SK-MEL-5 (cell line): Measurements from ENCODE around the gene TNNT3. TPM values are rescaled to one million over a fixed set of nuclear protein-coding genes. Genes with fewer than 3 reads are reported as not detected.
"Not testable (repeated sequence)": the region's sequence is repeated elsewhere in the genome, so short reads cannot be mapped to it uniquely, and the experiment has no call there.

Source experiments
- DNase-seq: peaks from one replicate; pipeline ENCODE4 v3.0.0-alpha.2; 2016; ENCODE audit warnings: low read depth, low spot score
- in situ Hi-C: cut with HindIII; loops from 2 replicates; pipeline ENCODE4 v1.10.0; 2016; ENCODE audit warnings: low sequenced_read_pairs, high pct_unique_total_duplicates, low pct_unique_long_range_greater_than_20kb
- total RNA-seq: library from RNA; depleted of rRNA; stranded (reverse); fragments of >200 nt; shearing (Covaris generic); gene quantifications from 2 replicates; pipeline ENCODE4 v1.2.3, GENCODE V29; 2014

The TNNT3 gene
- total RNA-seq, 1 experiment from 2014 or later = not detected

DNA sequence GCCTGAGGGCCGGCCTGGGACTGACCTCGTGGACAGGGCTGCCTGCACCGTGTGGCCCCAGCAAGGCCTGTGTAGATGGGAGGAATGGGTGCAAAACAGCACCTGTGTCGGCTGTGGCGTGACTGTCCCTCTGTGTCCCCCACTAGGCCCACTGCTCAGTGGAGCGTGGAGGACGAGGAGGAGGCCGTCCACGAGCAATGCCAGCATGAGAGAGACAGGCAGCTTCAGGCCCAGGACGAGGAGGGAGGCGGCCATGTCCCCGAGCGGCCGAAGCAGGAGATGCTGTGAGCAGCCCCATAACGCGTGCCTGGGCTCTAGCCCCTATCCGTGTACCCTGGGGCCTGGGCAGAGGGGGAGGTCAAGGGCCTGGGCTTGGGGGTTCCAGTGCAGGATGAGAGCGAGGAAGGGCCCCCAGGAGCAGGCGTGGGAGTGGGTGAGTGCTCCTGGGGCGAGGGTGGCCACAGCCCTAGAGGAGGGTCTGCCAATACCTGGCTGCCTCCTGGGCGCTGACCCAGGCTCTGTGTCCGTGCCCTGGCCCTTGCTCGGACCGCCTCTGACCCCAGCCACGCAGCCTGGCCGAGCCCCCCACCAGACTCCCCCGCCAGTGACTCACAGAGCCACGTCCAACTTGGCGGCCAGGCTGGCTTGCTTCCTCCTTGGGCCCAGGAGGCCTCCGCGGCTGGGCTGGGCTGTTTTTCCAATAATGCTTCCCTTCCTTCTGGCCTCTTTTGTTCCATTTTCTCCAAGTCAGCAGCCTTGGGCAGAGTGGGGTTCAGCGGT lies 39.4 kb upstream of the TNNT3 start:
- in situ Hi-C loops = no loop called here
- DNase-seq = no peak

DNA sequence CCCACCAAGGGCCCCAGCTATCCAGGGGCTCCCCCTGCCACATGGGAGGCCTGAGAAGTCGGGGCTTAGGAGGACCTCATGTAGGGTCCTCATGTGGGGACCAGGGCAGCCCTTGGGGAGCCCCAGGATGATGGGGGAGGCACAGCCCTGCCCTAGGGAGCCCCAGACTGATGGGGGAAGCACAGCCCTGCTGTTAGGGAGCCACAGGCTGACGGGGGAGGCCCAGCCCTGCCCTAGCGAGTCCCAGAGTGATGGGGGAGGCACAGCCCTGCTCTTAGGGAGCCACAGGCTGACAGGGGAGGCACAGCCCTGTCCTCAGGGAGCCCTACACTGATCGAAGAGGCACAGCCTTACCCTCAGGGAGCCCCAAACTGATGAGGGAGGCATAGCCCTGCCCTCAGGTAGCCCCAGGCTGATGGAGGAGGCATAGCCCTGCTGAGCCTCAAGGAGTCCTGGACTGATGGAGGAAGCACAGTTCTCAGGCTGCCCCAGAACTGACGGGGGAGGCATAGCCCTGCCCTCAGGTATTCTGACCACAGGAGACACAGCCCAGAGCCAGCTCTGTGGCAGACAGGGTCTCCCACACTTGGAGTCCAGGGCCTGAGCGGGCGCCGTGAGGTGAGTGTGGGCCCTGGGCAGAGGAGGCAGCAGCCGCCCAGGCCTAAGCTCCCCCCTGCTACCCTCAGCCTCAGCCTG lies 38.6 kb upstream of the TNNT3 start:
- in situ Hi-C loops = no loop called here

GRCh38 chr11:1881442-1882264 lies 37.9 kb upstream of the TNNT3 start:
- in situ Hi-C loops = no loop called here
- DNase-seq = no peak

More for the DNA sequence above, 38.6 kb upstream of the TNNT3 start:
- no peak for DNase-seq

- DNase-seq = peak; percentile 75
- in situ Hi-C loops = no loop called here
Measured at GRCh38 chr11:1882265-1883238, 37.0 kb upstream of the TNNT3 start.

- no peak for DNase-seq
- in situ Hi-C loops = no loop called here
Measured at GRCh38 chr11:1883346-1884302, 35.9 kb upstream of the TNNT3 start.

- in situ Hi-C loops = no loop called here
Measured at GRCh38 chr11:1884303-1884700, 35.2 kb upstream of the TNNT3 start.

DNA sequence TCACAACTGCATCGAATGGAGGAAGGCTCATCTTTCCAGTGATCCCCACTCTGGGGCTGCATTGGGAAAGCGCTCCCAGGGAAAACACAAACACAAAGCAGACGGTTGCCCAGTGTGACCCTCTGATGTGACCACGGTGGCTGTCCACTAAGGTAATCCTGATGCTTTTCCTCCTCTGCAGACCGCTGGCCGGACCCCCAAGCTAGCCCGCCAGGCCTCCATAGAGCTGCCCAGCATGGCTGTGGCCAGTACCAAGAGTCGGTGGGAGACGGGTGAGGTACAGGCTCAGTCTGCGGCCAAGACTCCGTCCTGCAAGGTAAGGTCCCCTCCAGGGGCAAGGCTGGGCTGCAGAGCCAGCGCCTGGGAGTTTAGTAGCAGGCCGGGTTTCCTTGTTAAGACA lies 33.0 kb upstream of the TNNT3 start:
- in situ Hi-C loops, DNase-seq: not testable (repeated sequence)

More at GRCh38 chr11:1884303-1884700, 35.2 kb upstream of the TNNT3 start:
- DNase-seq = no peak

DNA sequence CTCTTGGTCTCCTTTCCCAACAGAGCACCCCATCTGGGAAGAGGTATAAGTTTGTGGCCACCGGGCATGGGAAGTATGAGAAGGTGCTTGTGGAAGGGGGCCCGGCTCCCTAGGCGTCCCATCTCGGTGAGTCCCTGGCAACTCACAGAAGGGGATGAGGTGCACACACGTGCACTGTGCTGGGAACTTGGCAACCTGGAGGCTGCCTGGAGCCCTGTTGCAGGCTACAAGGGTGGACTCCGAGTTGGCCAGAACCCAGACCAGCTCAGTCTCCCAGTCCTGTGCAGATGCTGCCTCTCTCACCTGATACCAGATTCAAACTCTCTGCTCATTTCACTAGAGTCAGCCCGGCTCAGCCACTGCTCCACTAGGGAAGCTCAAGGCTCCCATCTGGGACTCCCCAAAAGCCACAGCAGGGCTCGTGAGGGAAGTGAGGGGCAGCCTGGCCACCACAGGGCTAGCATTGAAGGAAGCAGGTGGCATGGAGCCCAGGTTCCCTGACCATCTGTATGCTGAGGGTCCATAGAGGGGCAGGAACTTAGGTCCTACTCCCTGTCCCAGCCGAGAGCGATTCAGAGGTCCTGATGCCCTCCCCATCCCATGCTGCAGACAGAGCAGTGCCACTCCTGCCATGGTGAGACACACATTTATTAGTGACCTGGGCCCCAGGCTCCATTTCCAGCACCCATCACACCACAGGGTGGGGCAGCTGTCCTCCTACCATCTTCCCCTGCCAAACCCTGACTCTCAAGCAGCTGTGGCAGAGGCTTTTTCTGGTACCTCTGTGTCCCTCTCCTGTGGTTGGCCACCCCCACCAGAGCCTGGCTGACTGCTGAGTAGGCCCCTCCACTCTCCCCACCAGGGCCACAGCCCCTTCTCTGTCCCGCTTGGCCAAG lies 31.8 kb upstream of the TNNT3 start:
- no peak for DNase-seq
- in situ Hi-C loops = no loop called here

GRCh38 chr11:1888347-1888753 lies 31.2 kb upstream of the TNNT3 start:
- DNase-seq = no peak
- in situ Hi-C loops = no loop called here

- in situ Hi-C loops = no loop called here
- no peak for DNase-seq
Measured at GRCh38 chr11:1888811-1889210, 30.7 kb upstream of the TNNT3 start.

DNA sequence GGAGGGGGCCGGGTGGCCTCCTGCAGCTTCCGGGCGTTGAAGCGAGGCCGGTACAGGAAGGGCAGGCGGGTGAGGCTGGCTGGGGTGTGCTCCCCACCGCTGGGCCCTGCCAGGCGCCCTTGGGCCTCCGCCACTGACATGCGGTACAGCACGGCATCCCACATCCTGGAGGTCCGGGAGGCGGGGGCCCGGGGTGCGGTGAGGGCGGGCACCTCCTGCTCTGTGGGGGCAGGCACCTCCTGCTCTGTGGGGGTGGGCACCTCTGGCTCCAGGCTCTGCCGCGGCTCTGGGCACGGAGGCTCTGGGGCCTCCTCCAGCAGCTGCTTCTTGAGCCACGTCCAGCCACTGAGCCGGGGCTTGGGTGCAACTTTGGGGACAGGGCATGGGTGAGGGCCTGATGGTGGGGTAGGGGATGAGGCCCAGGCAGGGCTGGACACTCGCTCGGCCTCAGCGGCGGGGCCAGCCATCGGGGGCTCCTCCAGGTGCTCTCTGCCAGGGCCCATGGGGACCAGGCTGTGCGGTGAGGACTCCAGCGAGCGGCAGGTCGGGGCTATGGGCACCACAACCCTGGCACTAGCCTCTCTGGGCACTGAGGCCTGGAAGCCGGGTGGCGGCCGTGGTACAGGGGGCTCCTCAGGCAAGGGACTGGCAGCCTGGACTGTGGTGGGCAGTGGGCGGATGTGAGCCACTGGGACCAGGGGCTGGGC lies 30.1 kb upstream of the TNNT3 start:
- no peak for DNase-seq
- in situ Hi-C loops = no loop called here

GRCh38 chr11:1889941-1890855 lies 29.3 kb upstream of the TNNT3 start:
- in situ Hi-C loops = no loop called here
- no peak for DNase-seq

GRCh38 chr11:1890856-1891830 lies 28.4 kb upstream of the TNNT3 start:
- in situ Hi-C loops = no loop called here
- no peak for DNase-seq
